Psoas muscle (tissue), 8 donors: ENCODE measurements around the gene VSTM4. TPM values are rescaled to one million over a fixed set of nuclear protein-coding genes. Genes with fewer than 3 reads are reported as not detected.

Experiments
- ATAC-seq, 4 donors: fragments of 200-7000 bp; cut with Tn5 transposase; one replicate each; pipeline ENCODE4 v1.9.1; 2020; ENCODE audit warnings: moderate library complexity in 3 of 4, mild to moderate bottlenecking in 2 of 4
- DNase-seq, 2 donors: peaks; one replicate each; pipeline ENCODE4 v3.0.0-alpha.2; 2020
- H3K27ac ChIP-seq: fragments of 200-600 bp; one replicate; pipeline ENCODE4 v1.8.0; 2022
- H3K27me3 ChIP-seq, 3 donors: fragments of 200-600 bp in 1 of 3; one replicate each; pipeline versions ENCODE4 v1.6.1 to v1.8.0; 2013 to 2022; ENCODE audit warnings: low read length in 2 of 3, mild to moderate bottlenecking in 2 of 3, moderate library complexity in 1 of 3; ENCODE audit not compliant: insufficient read depth in 3 of 3
- H3K36me3 ChIP-seq, 2 donors: fragments of 200-600 bp in 1 of 2; one replicate each; pipeline versions ENCODE4 v1.6.1 to v1.8.0; 2013 to 2022; ENCODE audit warnings: low read depth in 1 of 2, mild to moderate bottlenecking in 1 of 2, moderate library complexity in 1 of 2; ENCODE audit not compliant: insufficient read depth in 1 of 2
- H3K4me1 ChIP-seq: fragments of 200-600 bp; one replicate; pipeline ENCODE4 v1.8.0; 2022
- H3K4me3 ChIP-seq: fragments of 200-600 bp; one replicate; pipeline ENCODE4 v1.8.0; 2022; ENCODE audit warnings: mild to moderate bottlenecking
- H3K9me3 ChIP-seq: fragments of 200-600 bp; one replicate; pipeline ENCODE4 v1.8.0; 2022
- WGBS, 3 donors: extraction: QIAGEN DNeasy Blood & Tissue Kit; methylation state at CpG; one replicate each; pipeline versions ENCODE4 v1.1.6 to v1.1.7; 2013; 5-methylcytosine and 5-hydroxymethylcytosine counted together
- intact Hi-C, 2 donors: fragments of 100-400 bp; cut with DNase I; formaldehyde crosslinking; loops; one replicate each; pipeline versions ENCODE4 v1.11.0 to v1.14.2; 2022
- polyA plus RNA-seq, 3 donors: library from polyadenylated mRNA; stranded (reverse); fragments of 200-250 nt; gene quantifications; one replicate each; pipeline ENCODE4 v1.2.3, GENCODE V29; 2013
- total RNA-seq, 4 donors: library from RNA; stranded (reverse); fragmentation: NEBNext Ultra II Directional in 2 of 4; extraction: Animal tissue kit (Norgen Biotek cat#: 25700) in 2 of 4; gene quantifications; one replicate each; pipeline versions ENCODE4 v1.2.1 to v1.2.4, GENCODE V29; 2021 to 2023
- TF ChIP-seq, protein P1 (sequence below): fragments of 200-600 bp; IDR thresholded peaks from one replicate; pipeline ENCODE4 v1.8.0; 2022; ENCODE audit warnings: antibody characterized with exemption
- donor health status: healthy with polysubstance abuse.
- donor health status: DM: no; HTN: no; CAD: no; lungs with moderate emphysema.
- donor health status: Bipolar disorder and iron deficiency.
- donor health status: healthy.
- donor health status: DM: yes; HTN: yes; CAD: no.
- donor health status: DM: no; HTN: no; CAD: no.
- donor health status: DM: no; HTN: no; CAD: no.
- donor health status: DM: yes; HTN: yes; CAD: no.

Gene VSTM4
- total and polyA plus RNA-seq, 7 donors = 1.0 to 4.4 (median 1.8) TPM

DNA sequence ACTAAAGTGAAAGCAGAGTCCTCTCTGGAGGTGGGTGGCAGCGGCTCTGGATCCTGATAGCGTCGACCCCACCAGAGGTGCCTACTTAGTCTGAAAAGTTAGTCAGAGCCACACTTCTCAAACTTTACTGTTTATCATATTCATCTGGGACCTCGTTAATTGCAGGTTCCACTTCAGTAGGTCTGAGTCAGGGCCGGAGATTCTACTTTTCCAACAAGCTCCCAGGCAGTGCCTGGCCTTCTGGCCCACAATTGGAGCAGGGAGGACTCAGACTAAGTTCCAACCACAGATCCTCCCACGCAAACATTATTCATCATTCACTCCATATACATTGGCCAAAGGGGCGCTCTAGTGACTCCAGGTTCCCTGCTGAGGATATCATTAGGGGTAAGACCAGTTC is 78.1 kb downstream of the VSTM4 start:
- Histone ChIP-seq H3K4me3 (no peak overlapping the region), H3K4me1 (no peaks in the 10 kb centered on the region), H3K9me3 (no peaks in the 10 kb centered on the region), H3K27me3 (no peaks in the 10 kb centered on the region), H3K36me3 (no peaks in the 10 kb centered on the region), H3K27ac (no peak overlapping the region)
- WGBS, 3 donors = 92 to 97% (median 96%) methylated on average over 7 of the region's 7 CpGs
- DNase-seq (no peak), ATAC-seq (no peak)
- intact Hi-C loops = no loop called here
- TF ChIP-seq, protein P1, sequence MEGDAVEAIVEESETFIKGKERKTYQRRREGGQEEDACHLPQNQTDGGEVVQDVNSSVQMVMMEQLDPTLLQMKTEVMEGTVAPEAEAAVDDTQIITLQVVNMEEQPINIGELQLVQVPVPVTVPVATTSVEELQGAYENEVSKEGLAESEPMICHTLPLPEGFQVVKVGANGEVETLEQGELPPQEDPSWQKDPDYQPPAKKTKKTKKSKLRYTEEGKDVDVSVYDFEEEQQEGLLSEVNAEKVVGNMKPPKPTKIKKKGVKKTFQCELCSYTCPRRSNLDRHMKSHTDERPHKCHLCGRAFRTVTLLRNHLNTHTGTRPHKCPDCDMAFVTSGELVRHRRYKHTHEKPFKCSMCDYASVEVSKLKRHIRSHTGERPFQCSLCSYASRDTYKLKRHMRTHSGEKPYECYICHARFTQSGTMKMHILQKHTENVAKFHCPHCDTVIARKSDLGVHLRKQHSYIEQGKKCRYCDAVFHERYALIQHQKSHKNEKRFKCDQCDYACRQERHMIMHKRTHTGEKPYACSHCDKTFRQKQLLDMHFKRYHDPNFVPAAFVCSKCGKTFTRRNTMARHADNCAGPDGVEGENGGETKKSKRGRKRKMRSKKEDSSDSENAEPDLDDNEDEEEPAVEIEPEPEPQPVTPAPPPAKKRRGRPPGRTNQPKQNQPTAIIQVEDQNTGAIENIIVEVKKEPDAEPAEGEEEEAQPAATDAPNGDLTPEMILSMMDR = no peak

DNA sequence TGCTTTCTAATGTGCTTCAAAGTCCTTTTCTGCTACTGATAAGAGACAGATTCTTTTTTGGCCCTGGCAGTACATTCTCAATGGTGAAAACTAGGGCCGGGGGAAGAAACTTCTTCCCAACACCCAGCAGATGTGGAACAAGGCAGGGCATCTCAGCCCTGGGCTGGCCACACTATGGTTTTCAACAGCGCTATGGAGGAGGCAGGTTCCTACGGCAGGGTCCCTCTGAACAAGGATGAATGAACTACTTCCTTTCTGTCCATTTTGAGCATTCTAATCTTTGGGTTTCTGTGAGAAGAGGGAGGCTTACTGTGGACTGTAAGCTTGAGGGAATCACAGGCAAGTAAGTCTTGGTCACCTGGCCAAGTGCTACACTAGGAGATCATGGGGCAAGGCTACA is 78.7 kb downstream of the VSTM4 start:
- intact Hi-C loops = no loop called here
- TF ChIP-seq, protein P1 = no peak
- Histone ChIP-seq H3K36me3 (no peaks in the 10 kb centered on the region), H3K27ac (no peak overlapping the region), H3K4me1 (no peaks in the 10 kb centered on the region), H3K27me3 (no peaks in the 10 kb centered on the region), H3K4me3 (no peak overlapping the region), H3K9me3 (no peaks in the 10 kb centered on the region)
- 90 to 97% (median 94%) methylated on average over 3 of the region's 3 CpGs for WGBS, 3 donors
- ATAC-seq (no peak), DNase-seq (no peak)

DNA sequence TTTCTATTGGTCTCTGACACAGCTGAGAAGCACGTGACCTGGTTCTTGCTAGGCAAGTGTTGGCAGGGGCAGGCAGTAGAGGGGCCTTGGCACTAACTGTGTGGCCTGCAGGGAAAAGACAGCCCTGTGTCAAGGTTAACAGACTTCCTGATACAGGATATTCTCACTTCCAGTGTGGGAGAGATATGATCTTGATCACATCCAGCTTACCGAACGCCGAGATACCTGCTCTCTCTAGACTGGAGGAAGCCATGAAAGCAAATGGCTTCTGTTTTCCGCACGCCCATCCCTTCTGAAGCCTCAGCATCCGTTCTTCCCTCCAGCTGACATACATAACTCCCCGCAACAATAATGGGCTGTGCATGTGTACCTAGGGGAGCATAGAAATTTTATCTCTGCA is 79.4 kb downstream of the VSTM4 start:
- Histone ChIP-seq H3K9me3 (no peaks in the 10 kb centered on the region), H3K4me1 (no peaks in the 10 kb centered on the region), H3K27me3 (no peaks in the 10 kb centered on the region), H3K27ac (no peak overlapping the region), H3K36me3 (no peaks in the 10 kb centered on the region), H3K4me3 (no peak overlapping the region)
- TF ChIP-seq, protein P1 = no peak
- 83 to 92% (median 84%) methylated on average over 8 of the region's 8 CpGs for WGBS, 3 donors
- intact Hi-C loops = no loop called here
- ATAC-seq (no peak), DNase-seq (no peak)

DNA sequence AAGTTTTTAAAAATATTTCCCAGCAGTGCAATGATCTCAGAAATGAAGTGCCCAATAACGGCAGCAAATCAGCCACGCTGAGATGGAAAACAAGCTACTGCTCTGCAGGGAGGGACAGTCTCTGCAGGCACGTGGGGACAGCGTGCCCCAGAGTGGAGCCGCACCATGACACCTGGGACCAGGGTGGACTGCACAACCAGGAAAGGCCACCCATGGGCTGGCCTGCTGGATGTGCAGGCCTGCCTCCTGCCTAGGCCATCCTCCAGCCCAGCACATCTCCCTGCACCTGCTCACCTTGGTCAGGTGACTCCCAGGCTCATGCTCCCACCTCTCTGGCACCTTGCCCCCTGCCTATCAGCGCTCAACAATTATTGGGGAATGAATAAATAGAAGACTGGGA is 80.4 kb downstream of the VSTM4 start:
- Histone ChIP-seq H3K36me3 (no peaks in the 10 kb centered on the region), H3K27me3 (no peaks in the 10 kb centered on the region), H3K27ac (no peak overlapping the region), H3K4me3 (no peak overlapping the region), H3K4me1 (no peaks in the 10 kb centered on the region), H3K9me3 (no peaks in the 10 kb centered on the region)
- DNase-seq (no peak), ATAC-seq (no peak)
- WGBS, 3 donors = 87 to 94% (median 90%) methylated on average over 6 of the region's 6 CpGs
- TF ChIP-seq, protein P1 = no peak
- intact Hi-C loops = no loop called here

DNA sequence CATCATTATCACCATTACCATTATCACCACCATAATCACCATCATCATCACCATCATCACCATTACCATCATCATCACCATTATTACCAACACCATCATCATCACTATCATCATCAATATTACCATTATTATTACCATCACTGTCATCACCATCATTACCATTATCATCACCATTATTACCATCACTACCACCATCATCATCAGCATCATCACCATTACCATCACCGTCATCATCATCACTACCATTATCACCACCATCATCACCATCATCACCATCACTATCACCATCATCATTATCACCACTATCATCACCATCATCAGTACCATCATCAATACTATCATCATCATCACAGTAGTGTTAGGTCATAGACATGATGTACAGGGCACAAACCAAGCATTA is 81.4 kb downstream of the VSTM4 start:
- Histone ChIP-seq H3K9me3 (no peaks in the 10 kb centered on the region), H3K4me3 (no peak overlapping the region), H3K27ac (no peak overlapping the region), H3K4me1 (no peaks in the 10 kb centered on the region), H3K36me3 (no peaks in the 10 kb centered on the region), H3K27me3 (no peaks in the 10 kb centered on the region)
- intact Hi-C loops = no loop called here
- 96 to 98% (median 97%) methylated on average over 1 of the region's 1 CpG for WGBS, 3 donors
- TF ChIP-seq, protein P1 = no peak
- ATAC-seq (no peak), DNase-seq (no peak)
